A549 treated with DMSO at 1 μM for 4 hours (cell line): ENCODE measurements around the gene PTPRM. TPM values are rescaled to one million over a fixed set of nuclear protein-coding genes. Genes with fewer than 3 reads are reported as not detected.

ENCODE experiments used
- total RNA-seq: library from RNA; stranded (reverse); fragments of 200-300 nt; extraction: Qiagen RNA extraction; gene quantifications from 5 replicates; pipeline ENCODE4 v1.2.3, GENCODE V29; 2022; ENCODE audit warnings: low read depth

The PTPRM gene
- 29.4 to 35.0 TPM (median 34.8 TPM) in 5 replicates for total RNA-seq

DNA sequence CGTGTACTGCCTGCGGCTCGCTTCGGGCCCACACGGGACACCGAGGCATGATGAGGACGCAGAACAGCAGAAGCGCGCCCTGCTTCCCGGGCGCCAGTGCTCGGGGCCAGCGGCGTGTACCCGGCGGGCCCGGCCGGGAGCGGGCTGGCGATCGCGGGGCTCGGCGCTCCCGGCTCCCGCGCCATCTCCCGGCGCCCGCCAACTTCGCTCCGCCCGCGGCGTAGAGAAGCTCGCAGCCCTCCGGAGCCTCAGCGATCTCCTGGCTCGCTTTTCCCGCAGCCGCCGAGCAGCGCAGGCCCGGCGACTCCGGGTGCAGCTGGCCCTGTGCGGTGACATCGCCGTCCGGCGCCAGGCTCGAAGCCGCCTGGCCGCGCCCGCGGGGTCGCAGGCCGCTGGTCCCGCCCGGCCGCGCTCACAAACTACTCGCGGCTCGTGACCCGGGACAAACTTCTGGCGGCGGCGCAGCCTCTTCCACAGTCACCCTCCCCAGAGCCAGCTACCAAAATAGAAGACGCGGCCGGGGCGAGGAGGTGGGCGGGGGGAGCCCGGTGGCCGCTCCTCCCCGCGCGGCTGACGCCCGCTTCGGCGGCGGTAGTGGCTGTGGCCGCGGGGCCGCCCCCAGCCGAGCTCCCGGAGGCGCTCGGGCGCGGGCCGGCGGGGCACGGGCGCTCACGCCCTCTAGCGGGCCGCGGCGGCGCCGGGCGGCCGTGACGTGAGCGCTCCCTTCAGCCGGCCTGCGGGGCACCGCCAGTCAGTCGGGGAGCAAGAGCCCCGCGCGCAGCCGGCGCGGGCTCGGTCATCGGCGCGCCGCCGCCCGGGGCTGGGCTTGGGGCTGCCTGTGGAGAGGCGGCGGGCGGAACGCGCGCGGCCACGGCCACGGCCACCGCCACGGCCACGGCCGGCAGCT, at the start of gene PTPRM:
Gene PTPRM, plus strand, starts transcription at position 750 of the 907 bp plus-strand sequence. CDS start 503 bp downstream, outside the sequence.

